ENCODE results near the gene GDPD5. TPM values are rescaled to one million over a fixed set of nuclear protein-coding genes. Genes with fewer than 3 reads are reported as not detected.
A peak's percentile ranks its signal among the peaks of the same experiment; 100 is the strongest.

Gene GDPD5
- total and polyA plus RNA-seq, 10 of the 15 experiments (the other 5 are each of a cell fraction or from before 2014, with no cell fraction given): 0.10 to 30.0 (median 6.7) TPM

DNA sequence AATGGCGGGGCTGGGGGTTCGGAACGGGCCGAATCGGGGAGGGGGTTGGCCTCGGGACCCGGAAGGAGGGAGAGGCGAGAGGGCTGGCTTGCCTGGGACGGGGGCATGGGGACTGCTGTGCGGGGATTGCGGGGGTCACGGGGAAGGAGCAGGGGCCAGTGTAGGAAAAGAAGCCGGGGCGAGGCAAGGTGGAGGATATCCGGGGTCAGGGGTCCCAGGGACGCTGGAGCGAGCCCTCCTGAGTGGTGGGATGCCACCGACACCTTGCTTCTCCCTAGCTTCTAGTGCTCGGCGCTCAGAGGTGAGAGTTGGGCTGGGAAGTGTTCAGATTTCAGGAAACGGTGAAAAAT, 426 bp upstream of the GDPD5 start:
- FAIRE-seq: no peak
- ChIA-PET SMC1A (ENCODE audit: uncharacterized antibody, unreplicated experiment) (interaction anchor here (1.0 to 1.4 kb wide), 3 partner anchors 9 to 82 kb away, joined by 3 to 4 read pairs (median 3); no protein-coding TSS in a partner anchor), CTCF (interaction anchor here (0.7 to 15.9 kb wide), 6 partner anchors 9 to 138 kb away, joined by 3 to 288 read pairs (median 8); no protein-coding TSS in a partner anchor), RAD21 (ENCODE audit: unreplicated experiment) (interaction anchor here (1.1 to 1.6 kb wide), 5 partner anchors 11 to 82 kb away, joined by 3 to 4 read pairs (median 3); no protein-coding TSS in a partner anchor), POLR2A (interaction anchor here (0.6 to 1.1 kb wide), 6 partner anchors 9 to 103 kb away, joined by 3 to 8 read pairs (median 4); no protein-coding TSS in a partner anchor)
- no peak for DNase-seq (ENCODE audit: low read depth, low spot score)
- Histone ChIP-seq H3K9me3 (replicated peaks; ENCODE audit: control insufficient read depth, insufficient read depth, low read length) (no peaks in the 10 kb centered on the region), H3K4me2 (ENCODE audit: control insufficient read depth, insufficient read depth) (peak overlapping the region; percentile 91), H3K79me2 (ENCODE audit: control insufficient read depth, insufficient read depth, low read length) (no peaks in the 10 kb centered on the region), H3K27ac (ENCODE audit: control insufficient read depth, insufficient read depth) (peak overlapping the region; percentile 28; the same call in 1 of the 2 replicates), H3K36me3 (ENCODE audit: control insufficient read depth in 2 of 2, insufficient read depth in 2 of 2, low read length in 1 of 2) (no peaks in the 10 kb centered on the region), H2AFZ (ENCODE audit: control insufficient read depth, low read depth, low read length) (peak overlapping the region; percentile 70), H3K4me3 (peak overlapping the region; percentile 80), H3K27me3 (replicated peaks in 1 of 2; ENCODE audit: control insufficient read depth in 2 of 2, insufficient read depth in 2 of 2, low read length in 1 of 2) (0 out of 4 replicates have a peak, but pooled peaks cover 0 to 3% of the 10 kb centered on the region in 2 experiments), H3K9ac (ENCODE audit: control insufficient read depth, insufficient read depth, low read length) (peak overlapping the region; percentile 61), H3K4me1 (ENCODE audit: control insufficient read depth, insufficient read depth, low read length) (peaks cover 18% of the 10 kb centered on the region), H4K20me1 (ENCODE audit: control insufficient read depth, insufficient read depth) (no peaks in the 10 kb centered on the region)
- in situ Hi-C loops (cut with MboI): no loop called here
- ATAC-seq: no peak
- TF ChIP-seq SUPT20H (IDR thresholded peaks at IDR 0.05; ENCODE audit: borderline replicate concordance, control insufficient read depth, low read depth, low read length): no peak
- WGBS (ENCODE audit: insufficient coverage, insufficient replicate concordance, low lambda C conversion rate, missing lambda C conversion rate): 13% methylated on average over 9 of the region's 21 CpGs
- intact Hi-C loops (cut with micrococcal nuclease; ENCODE audit: unreplicated experiment): no loop called here
- no TSS peak for BruUV-seq (replicated peaks)

DNA sequence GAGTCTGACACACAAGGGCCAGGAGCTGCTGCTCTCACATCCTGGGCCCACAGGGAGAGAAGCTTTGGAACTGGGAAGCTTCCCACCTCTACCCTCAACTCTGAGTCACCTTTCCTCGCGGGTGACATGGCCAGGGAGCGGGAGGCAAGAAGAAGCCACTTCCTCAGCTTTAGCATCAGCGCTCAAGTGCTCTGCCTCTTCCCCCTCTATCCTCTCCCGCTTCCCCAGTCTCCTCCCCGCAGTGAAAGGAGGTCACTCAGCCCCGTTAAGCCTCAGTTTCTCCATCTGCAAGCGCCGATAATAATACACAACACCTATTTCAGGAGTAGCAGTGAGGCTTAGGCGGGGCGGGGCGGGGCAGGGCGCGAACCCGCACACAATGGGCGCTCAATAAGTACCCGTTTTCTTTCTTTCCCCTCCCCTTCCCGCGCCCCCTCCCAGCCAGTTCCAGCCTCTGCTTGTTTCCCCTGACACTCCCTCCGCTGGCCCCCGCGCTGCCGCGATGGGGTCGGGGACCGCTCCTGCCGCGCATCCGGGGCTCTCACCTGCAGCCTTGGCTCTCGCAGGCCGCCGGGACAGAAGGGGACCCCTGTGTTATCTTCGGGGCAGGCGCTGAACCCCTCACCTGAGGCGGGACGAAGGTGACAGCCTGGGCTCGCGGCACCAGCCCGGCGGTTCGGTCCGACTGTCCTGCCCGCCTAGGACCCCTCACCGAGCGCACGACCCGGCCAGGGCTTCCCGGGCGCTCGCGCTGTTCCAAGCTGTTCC, 892 bp downstream of the GDPD5 start:
- no peak for FAIRE-seq
- peak overlapping the region; percentile 70 for H2AFZ ChIP-seq (ENCODE audit: control insufficient read depth, low read depth, low read length)
- no peaks in the 10 kb centered on the region for H3K79me2 ChIP-seq (ENCODE audit: control insufficient read depth, insufficient read depth, low read length)
- POLR2A ChIA-PET: interaction anchor here (0.6 to 1.2 kb wide), 4 partner anchors 8 to 1590 kb away, joined by 3 to 8 read pairs (median 4); no protein-coding TSS in a partner anchor
- DNase-seq (ENCODE audit: low read depth, low spot score): no peak
- RAD21 ChIA-PET (ENCODE audit: unreplicated experiment): interaction anchor here (0.7 to 2.1 kb wide), 9 partner anchors 12 to 81 kb away, joined by 3 to 9 read pairs (median 3); no protein-coding TSS in a partner anchor
- no TSS peak for BruUV-seq (replicated peaks)
- H3K36me3 ChIP-seq (ENCODE audit: control insufficient read depth in 2 of 2, insufficient read depth in 2 of 2, low read length in 1 of 2): no peaks in the 10 kb centered on the region
- H3K4me1 ChIP-seq (ENCODE audit: control insufficient read depth, insufficient read depth, low read length): peaks cover 18% of the 10 kb centered on the region
- H4K20me1 ChIP-seq (ENCODE audit: control insufficient read depth, insufficient read depth): no peaks in the 10 kb centered on the region
- WGBS (ENCODE audit: insufficient coverage, insufficient replicate concordance, low lambda C conversion rate, missing lambda C conversion rate): 6% methylated on average over 39 of the region's 51 CpGs
- peak overlapping the region; percentile 91 for H3K4me2 ChIP-seq (ENCODE audit: control insufficient read depth, insufficient read depth)
- peak overlapping the region; percentile 80 for H3K4me3 ChIP-seq
- no peak for TF ChIP-seq ZNF274 (IDR thresholded peaks at IDR 0.05; ENCODE audit: insufficient read depth, insufficient read length)
- TF ChIP-seq NFYA (IDR thresholded peaks at IDR 0.05; ENCODE audit: borderline replicate concordance, low read depth, low read length): no peak
- TF ChIP-seq MTA3 (IDR thresholded peaks at IDR 0.05; ENCODE audit: borderline replicate concordance, low read length): no peak
- no peak for TF ChIP-seq EZH2 (IDR thresholded peaks at IDR 0.05; ENCODE audit: borderline replicate concordance, control insufficient read depth, low read depth, low read length)
- no peak for TF ChIP-seq ASH2L (IDR thresholded peaks at IDR 0.05; ENCODE audit: borderline replicate concordance, low read depth)
- TF ChIP-seq, protein P1, sequence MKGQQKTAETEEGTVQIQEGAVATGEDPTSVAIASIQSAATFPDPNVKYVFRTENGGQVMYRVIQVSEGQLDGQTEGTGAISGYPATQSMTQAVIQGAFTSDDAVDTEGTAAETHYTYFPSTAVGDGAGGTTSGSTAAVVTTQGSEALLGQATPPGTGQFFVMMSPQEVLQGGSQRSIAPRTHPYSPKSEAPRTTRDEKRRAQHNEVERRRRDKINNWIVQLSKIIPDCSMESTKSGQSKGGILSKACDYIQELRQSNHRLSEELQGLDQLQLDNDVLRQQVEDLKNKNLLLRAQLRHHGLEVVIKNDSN (IDR thresholded peaks at IDR 0.05; ENCODE audit: borderline replicate concordance, extremely low read length, insufficient read depth, low read depth, low read length): no peak
- no peak for TF ChIP-seq SMC3 (IDR thresholded peaks at IDR 0.05; ENCODE audit: borderline replicate concordance, low read length)
- TF ChIP-seq MYC (IDR thresholded peaks at IDR 0.05; ENCODE audit: insufficient read depth, insufficient read length, insufficient replicate concordance, low read length, severe bottlenecking): no peak
- TF ChIP-seq SIN3A (IDR thresholded peaks at IDR 0.05; ENCODE audit: low read depth, low read length): no peak
- peak; percentile 10 for ATAC-seq
- SMC1A ChIA-PET (ENCODE audit: uncharacterized antibody, unreplicated experiment): interaction anchor here (0.7 to 3.5 kb wide), 3 partner anchors 15 to 79 kb away, joined by 3 to 12 read pairs (median 4); no protein-coding TSS in a partner anchor
- H3K27me3 ChIP-seq (replicated peaks in 1 of 2; ENCODE audit: control insufficient read depth in 2 of 2, insufficient read depth in 2 of 2, low read length in 1 of 2): 0 out of 4 replicates have a peak, but pooled peaks cover 0 to 3% of the 10 kb centered on the region in 2 experiments
- in situ Hi-C loops (cut with MboI): no loop called here
- CTCF ChIA-PET: interaction anchor here (0.7 to 15.9 kb wide), 11 partner anchors 7 to 136 kb away, joined by 3 to 288 read pairs (median 3); no protein-coding TSS in a partner anchor
- H3K9ac ChIP-seq (ENCODE audit: control insufficient read depth, insufficient read depth, low read length): peak overlapping the region; percentile 47; the same call in 1 of the 2 replicates
- H3K27ac ChIP-seq (ENCODE audit: control insufficient read depth, insufficient read depth): no peak overlapping the region
- intact Hi-C loops (cut with micrococcal nuclease; ENCODE audit: unreplicated experiment): no loop called here
- H3K9me3 ChIP-seq (replicated peaks; ENCODE audit: control insufficient read depth, insufficient read depth, low read length): no peaks in the 10 kb centered on the region
